ENCODE results near the gene URB1. TPM values are rescaled to one million over a fixed set of nuclear protein-coding genes. Genes with fewer than 3 reads are reported as not detected.
"Not testable (repeated sequence)": the region's sequence is repeated elsewhere in the genome, so short reads cannot be mapped to it uniquely, and the experiment has no call there.

The URB1 gene
- total and polyA plus RNA-seq, 9 of the 15 experiments (the other 6 are each of a cell fraction or from before 2014, with no cell fraction given): 0.97 to 53.6 (median 21.5) TPM

GRCh38 chr21:32276671-32277070, 116.1 kb downstream of the URB1 start:
- Histone ChIP-seq H3K4me3 (no peak overlapping the region), H3K27ac (ENCODE audit: extremely low read depth, low read depth, low read length) (no peak overlapping the region), H3K9me3 (replicated peaks; ENCODE audit: control insufficient read depth, insufficient read depth, low read depth, low read length) (no peaks in the 10 kb centered on the region), H2AFZ (ENCODE audit: low read depth, low read length) (no peak overlapping the region), H3K36me3 (ENCODE audit: control insufficient read depth, insufficient read depth, low read length) (peaks cover 39% of the 10 kb centered on the region), H3K9me1 (ENCODE audit: control insufficient read depth, insufficient read depth, low read length) (no peaks in the 10 kb centered on the region), H3K4me2 (ENCODE audit: insufficient read depth, low read length) (no peak overlapping the region), H4K20me1 (replicated peaks; ENCODE audit: control insufficient read depth, insufficient read depth, low read length) (no peaks in the 10 kb centered on the region), H3K27me3 (ENCODE audit: control insufficient read depth in 2 of 2, insufficient read depth in 2 of 2, low read length in 2 of 2) (no peaks in the 10 kb centered on the region), H3K79me2 (ENCODE audit: control insufficient read depth, insufficient read depth, low read length) (peaks cover 44% of the 10 kb centered on the region), H3K9ac (ENCODE audit: insufficient read depth in 1 of 2, low read depth in 2 of 2, low read length in 2 of 2) (no peak overlapping the region), H3K4me1 (replicated peaks in 1 of 2; ENCODE audit: control insufficient read depth in 2 of 2, insufficient read depth in 2 of 2, low read length in 2 of 2) (peaks cover 3 to 16% of the 10 kb centered on the region in 2 experiments; a peak in 4 of 5 replicates)
- ChIA-PET POLR2A (no interaction called here), CTCF (ENCODE audit: low intra/inter-chr PET ratio) (no interaction called here)
- DNase-seq (ENCODE audit: extremely low read depth in 1 of 4, low spot score in 3 of 4) (no peak), FAIRE-seq (no peak), ATAC-seq (no peak)
- TF ChIP-seq ZNF197 (CRISPR knock-in tag; IDR thresholded peaks at IDR 0.05; ENCODE audit: low read depth) (no peak), CBX2 (IDR thresholded peaks at IDR 0.05; ENCODE audit: insufficient read depth, low read length, poor library complexity, severe bottlenecking) (no peak), KAT8 (IDR thresholded peaks at IDR 0.05; ENCODE audit: low read depth) (no peak)
- BruUV-seq (replicated peaks): no TSS peak
- in situ Hi-C loops (cut with MboI) (no loop called here), intact Hi-C loops (cut with micrococcal nuclease) (no loop called here)
- WGBS (ENCODE audit: insufficient coverage, low coverage, missing lambda C conversion rate): 97% methylated on average over 4 of the region's 4 CpGs

GRCh38 chr21:32270748-32271147, 122.1 kb downstream of the URB1 start:
- BruUV-seq (replicated peaks): no TSS peak
- Histone ChIP-seq H3K9me3 (replicated peaks; ENCODE audit: control insufficient read depth, insufficient read depth, low read depth, low read length) (no peaks in the 10 kb centered on the region), H3K9ac (ENCODE audit: insufficient read depth in 1 of 2, low read depth in 2 of 2, low read length in 2 of 2) (no peak overlapping the region), H3K4me2 (ENCODE audit: insufficient read depth, low read length) (no peak overlapping the region), H3K36me3 (ENCODE audit: control insufficient read depth, insufficient read depth, low read length) (peaks cover 83% of the 10 kb centered on the region), H3K27me3 (ENCODE audit: control insufficient read depth in 2 of 2, insufficient read depth in 2 of 2, low read length in 2 of 2) (no peaks in the 10 kb centered on the region), H3K9me1 (ENCODE audit: control insufficient read depth, insufficient read depth, low read length) (no peaks in the 10 kb centered on the region), H2AFZ (ENCODE audit: low read depth, low read length) (no peak overlapping the region), H3K4me3 (no peak overlapping the region), H3K27ac (ENCODE audit: extremely low read depth, low read depth, low read length) (no peak overlapping the region), H4K20me1 (replicated peaks; ENCODE audit: control insufficient read depth, insufficient read depth, low read length) (no peaks in the 10 kb centered on the region), H3K4me1 (replicated peaks in 1 of 2; ENCODE audit: control insufficient read depth in 2 of 2, insufficient read depth in 2 of 2, low read length in 2 of 2) (no peaks in the 10 kb centered on the region), H3K79me2 (ENCODE audit: control insufficient read depth, insufficient read depth, low read length) (peaks cover 12% of the 10 kb centered on the region; the same call in 2 of the 3 replicates)
- intact Hi-C loops (cut with micrococcal nuclease): no loop called here
- DNase-seq (ENCODE audit: extremely low read depth in 1 of 4, low spot score in 3 of 4) (no peak), ATAC-seq (no peak), FAIRE-seq (no peak)
- in situ Hi-C loops (cut with MboI): no loop called here
- TF ChIP-seq ZNF76 (CRISPR knock-in tag; IDR thresholded peaks at IDR 0.05; ENCODE audit: borderline replicate concordance) (no peak), NRF1 (conservative IDR thresholded peaks at IDR 0.05 in 1 of 2, IDR thresholded peaks at IDR 0.05 in 1 of 2) (no peak), DNMT1 (IDR thresholded peaks at IDR 0.05) (no peak), MCM5 (IDR thresholded peaks at IDR 0.05; ENCODE audit: low read depth) (no peak), ARID1B (IDR thresholded peaks at IDR 0.05) (no peak), ZNF184 (CRISPR knock-in tag; IDR thresholded peaks at IDR 0.05) (no peak), DACH1 (IDR thresholded peaks at IDR 0.05; ENCODE audit: partially characterized antibody) (no peak)
- ChIA-PET CTCF (ENCODE audit: low intra/inter-chr PET ratio) (no interaction called here), POLR2A (no interaction called here)
- WGBS (ENCODE audit: insufficient coverage, low coverage, missing lambda C conversion rate): 90% methylated on average over 4 of the region's 4 CpGs

GRCh38 chr21:32265321-32265720, 127.5 kb downstream of the URB1 start:
- in situ Hi-C loops (cut with MboI); H3K9ac ChIP-seq (ENCODE audit: insufficient read depth in 1 of 2, low read depth in 2 of 2, low read length in 2 of 2); H4K20me1 ChIP-seq (replicated peaks; ENCODE audit: control insufficient read depth, insufficient read depth, low read length); H2AFZ ChIP-seq (ENCODE audit: low read depth, low read length); H3K27ac ChIP-seq (ENCODE audit: extremely low read depth, low read depth, low read length); H3K4me3 ChIP-seq; H3K9me3 ChIP-seq (replicated peaks; ENCODE audit: control insufficient read depth, insufficient read depth, low read depth, low read length); POLR2A ChIA-PET; ATAC-seq; CTCF ChIA-PET (ENCODE audit: low intra/inter-chr PET ratio); H3K4me2 ChIP-seq (ENCODE audit: insufficient read depth, low read length); H3K4me1 ChIP-seq (replicated peaks in 1 of 2; ENCODE audit: control insufficient read depth in 2 of 2, insufficient read depth in 2 of 2, low read length in 2 of 2); BruUV-seq (replicated peaks); FAIRE-seq; H3K79me2 ChIP-seq (ENCODE audit: control insufficient read depth, insufficient read depth, low read length); DNase-seq (ENCODE audit: extremely low read depth in 1 of 4, low spot score in 3 of 4); H3K9me1 ChIP-seq (ENCODE audit: control insufficient read depth, insufficient read depth, low read length); intact Hi-C loops (cut with micrococcal nuclease): not testable (repeated sequence)
- 81% methylated on average over 4 of the region's 23 CpGs for WGBS (ENCODE audit: insufficient coverage, low coverage, missing lambda C conversion rate)
- H3K36me3 ChIP-seq (ENCODE audit: control insufficient read depth, insufficient read depth, low read length): peaks cover 34% of the 10 kb centered on the region; the same call in 2 of the 3 replicates
- peaks cover 8 to 11% of the 10 kb centered on the region in 2 experiments; a peak in 4 of 5 replicates for H3K27me3 ChIP-seq (ENCODE audit: control insufficient read depth in 2 of 2, insufficient read depth in 2 of 2, low read length in 2 of 2)
